ENCODE data around the gene CAMK1D.

DNA sequence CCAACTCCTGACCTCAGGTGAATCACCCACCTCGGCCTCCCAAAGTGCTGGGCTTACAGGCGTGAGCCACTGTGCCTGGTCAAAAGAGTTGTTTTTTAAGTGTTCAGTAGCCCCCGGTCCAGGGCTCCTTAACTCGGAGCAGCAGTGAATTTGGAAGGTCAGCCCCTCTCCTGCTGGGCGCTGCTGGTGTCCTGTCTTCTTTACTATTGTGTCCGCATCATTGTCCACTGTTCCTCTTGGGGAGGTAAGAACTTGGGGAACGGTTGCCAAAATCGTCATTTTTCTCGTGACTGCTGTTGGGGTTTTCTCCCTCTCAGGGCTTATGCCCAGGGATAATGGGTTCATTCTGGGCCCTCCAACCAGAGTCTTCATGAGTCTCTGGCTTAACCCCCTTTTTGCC, 46.7 kb downstream of the CAMK1D start:
- TF ChIP-seq, protein P1, sequence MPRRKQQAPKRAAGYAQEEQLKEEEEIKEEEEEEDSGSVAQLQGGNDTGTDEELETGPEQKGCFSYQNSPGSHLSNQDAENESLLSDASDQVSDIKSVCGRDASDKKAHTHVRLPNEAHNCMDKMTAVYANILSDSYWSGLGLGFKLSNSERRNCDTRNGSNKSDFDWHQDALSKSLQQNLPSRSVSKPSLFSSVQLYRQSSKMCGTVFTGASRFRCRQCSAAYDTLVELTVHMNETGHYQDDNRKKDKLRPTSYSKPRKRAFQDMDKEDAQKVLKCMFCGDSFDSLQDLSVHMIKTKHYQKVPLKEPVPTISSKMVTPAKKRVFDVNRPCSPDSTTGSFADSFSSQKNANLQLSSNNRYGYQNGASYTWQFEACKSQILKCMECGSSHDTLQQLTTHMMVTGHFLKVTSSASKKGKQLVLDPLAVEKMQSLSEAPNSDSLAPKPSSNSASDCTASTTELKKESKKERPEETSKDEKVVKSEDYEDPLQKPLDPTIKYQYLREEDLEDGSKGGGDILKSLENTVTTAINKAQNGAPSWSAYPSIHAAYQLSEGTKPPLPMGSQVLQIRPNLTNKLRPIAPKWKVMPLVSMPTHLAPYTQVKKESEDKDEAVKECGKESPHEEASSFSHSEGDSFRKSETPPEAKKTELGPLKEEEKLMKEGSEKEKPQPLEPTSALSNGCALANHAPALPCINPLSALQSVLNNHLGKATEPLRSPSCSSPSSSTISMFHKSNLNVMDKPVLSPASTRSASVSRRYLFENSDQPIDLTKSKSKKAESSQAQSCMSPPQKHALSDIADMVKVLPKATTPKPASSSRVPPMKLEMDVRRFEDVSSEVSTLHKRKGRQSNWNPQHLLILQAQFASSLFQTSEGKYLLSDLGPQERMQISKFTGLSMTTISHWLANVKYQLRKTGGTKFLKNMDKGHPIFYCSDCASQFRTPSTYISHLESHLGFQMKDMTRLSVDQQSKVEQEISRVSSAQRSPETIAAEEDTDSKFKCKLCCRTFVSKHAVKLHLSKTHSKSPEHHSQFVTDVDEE (CRISPR knock-in tag; IDR thresholded peaks at IDR 0.05): no peak
- TF ChIP-seq ARNTL (CRISPR knock-in tag; IDR thresholded peaks at IDR 0.05; ENCODE audit: borderline replicate concordance, low read depth): no peak
- TF ChIP-seq CSDC2 (CRISPR knock-in tag; IDR thresholded peaks at IDR 0.05): no peak
- TF ChIP-seq RARB (CRISPR knock-in tag; IDR thresholded peaks at IDR 0.05): no peak
- TF ChIP-seq TOX (CRISPR knock-in tag; IDR thresholded peaks at IDR 0.05; ENCODE audit: borderline replicate concordance): no peak
- TF ChIP-seq ISL1 (CRISPR knock-in tag; IDR thresholded peaks at IDR 0.05): no peak
- no peak for TF ChIP-seq OSR1 (CRISPR knock-in tag; IDR thresholded peaks at IDR 0.05)
- no peak for TF ChIP-seq TCF4 (CRISPR knock-in tag; IDR thresholded peaks at IDR 0.05; ENCODE audit: borderline replicate concordance)
- TF ChIP-seq, protein P2, sequence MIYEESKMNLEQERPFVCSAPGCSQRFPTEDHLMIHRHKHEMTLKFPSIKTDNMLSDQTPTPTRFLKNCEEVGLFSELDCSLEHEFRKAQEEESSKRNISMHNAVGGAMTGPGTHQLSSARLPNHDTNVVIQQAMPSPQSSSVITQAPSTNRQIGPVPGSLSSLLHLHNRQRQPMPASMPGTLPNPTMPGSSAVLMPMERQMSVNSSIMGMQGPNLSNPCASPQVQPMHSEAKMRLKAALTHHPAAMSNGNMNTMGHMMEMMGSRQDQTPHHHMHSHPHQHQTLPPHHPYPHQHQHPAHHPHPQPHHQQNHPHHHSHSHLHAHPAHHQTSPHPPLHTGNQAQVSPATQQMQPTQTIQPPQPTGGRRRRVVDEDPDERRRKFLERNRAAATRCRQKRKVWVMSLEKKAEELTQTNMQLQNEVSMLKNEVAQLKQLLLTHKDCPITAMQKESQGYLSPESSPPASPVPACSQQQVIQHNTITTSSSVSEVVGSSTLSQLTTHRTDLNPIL (CRISPR knock-in tag; IDR thresholded peaks at IDR 0.05; ENCODE audit: low read depth): no peak
- TF ChIP-seq SNAI2 (CRISPR knock-in tag; IDR thresholded peaks at IDR 0.05): no peak
- TF ChIP-seq PPARA (CRISPR knock-in tag; IDR thresholded peaks at IDR 0.05; ENCODE audit: borderline replicate concordance): no peak

All from SK-N-SH treated with all-trans-retinoic acid at 6 μM for 48 hours (cell line).